Measurements from ENCODE around the gene SLC25A12.

DNA sequence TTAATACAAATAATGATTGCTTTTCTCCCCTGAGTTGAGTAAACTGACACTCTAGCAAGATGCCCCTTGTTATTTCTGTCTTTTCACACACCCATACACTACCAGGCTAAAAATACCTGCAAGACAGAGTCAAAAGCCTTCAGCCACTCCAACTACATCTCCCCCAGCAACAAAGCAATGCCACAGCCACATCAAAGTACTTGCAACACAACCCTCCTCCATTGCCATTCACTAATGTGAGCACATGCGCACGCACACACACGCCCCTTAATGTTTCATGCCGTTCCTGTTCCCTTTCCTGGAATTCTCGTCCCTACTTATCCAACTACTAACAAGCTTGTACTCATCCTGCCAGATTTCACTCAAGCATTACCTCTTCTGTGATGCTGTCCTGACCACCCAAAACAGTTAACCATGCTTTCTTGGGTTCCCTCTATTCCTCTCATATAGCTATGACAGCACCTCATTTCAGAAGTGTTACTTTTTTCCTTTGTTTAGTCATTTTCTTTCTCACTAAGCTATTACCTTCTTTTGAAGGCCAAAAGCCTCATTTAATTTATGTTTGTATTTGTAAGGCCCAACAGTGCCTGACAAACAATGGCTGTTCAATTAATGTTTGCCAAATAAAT, 29.6 kb downstream of the SLC25A12 start:
- TF ChIP-seq, protein P1, sequence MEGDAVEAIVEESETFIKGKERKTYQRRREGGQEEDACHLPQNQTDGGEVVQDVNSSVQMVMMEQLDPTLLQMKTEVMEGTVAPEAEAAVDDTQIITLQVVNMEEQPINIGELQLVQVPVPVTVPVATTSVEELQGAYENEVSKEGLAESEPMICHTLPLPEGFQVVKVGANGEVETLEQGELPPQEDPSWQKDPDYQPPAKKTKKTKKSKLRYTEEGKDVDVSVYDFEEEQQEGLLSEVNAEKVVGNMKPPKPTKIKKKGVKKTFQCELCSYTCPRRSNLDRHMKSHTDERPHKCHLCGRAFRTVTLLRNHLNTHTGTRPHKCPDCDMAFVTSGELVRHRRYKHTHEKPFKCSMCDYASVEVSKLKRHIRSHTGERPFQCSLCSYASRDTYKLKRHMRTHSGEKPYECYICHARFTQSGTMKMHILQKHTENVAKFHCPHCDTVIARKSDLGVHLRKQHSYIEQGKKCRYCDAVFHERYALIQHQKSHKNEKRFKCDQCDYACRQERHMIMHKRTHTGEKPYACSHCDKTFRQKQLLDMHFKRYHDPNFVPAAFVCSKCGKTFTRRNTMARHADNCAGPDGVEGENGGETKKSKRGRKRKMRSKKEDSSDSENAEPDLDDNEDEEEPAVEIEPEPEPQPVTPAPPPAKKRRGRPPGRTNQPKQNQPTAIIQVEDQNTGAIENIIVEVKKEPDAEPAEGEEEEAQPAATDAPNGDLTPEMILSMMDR (IDR thresholded peaks at IDR 0.05; ENCODE audit: low read depth, low read length, poor library complexity, severe bottlenecking): no peak
- TF ChIP-seq EZH2phosphoT487 (IDR thresholded peaks at IDR 0.05; ENCODE audit: borderline replicate concordance, low read length): no peak
